ENCODE measurements around the gene MACO1. TPM values are rescaled to one million over a fixed set of nuclear protein-coding genes. Genes with fewer than 3 reads are reported as not detected.

Gene MACO1
- total RNA-seq, 1 experiment from 2014 or later, result 16.3 TPM

DNA sequence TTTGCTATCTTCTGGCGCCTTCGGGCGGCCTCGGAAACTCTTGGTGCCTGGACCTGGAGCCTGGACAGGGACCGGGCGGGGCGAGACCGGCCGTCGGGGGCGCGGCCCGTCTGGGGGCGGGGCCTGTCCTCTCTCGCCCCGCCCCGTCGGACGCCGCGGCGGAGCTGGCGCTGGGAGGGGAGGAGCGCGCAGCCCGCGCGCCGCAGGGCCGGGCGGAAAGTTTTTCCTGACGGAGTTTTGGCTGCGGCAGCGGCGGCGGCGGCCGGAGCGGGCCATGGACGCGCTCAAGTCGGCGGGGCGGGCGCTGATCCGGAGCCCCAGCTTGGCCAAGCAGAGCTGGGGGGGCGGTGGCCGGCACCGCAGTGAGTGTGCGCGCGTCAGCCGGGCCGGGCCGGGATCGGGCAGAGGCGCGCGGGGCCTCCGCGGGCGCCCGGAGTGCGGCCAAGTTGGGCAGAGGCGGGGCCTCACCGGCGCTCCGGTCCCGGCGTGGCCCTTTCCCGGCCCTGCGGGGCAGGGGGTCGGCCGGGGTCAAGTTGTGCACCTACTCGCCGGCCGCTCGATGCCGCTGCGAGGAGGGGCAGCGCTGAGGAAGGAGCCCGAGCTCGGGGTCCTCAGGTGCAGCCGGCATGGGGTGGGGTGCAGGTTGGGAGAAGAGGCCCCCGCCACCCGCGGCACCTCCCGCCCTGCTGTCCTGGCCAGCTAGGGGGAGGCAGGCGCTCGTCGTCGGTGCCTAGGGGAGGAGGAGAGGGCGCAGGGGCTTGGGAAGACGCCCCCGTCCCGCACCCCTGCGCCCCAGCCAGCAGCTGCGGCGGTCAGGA, 112.9 kb downstream of the MACO1 start, which contains the start of gene LDLRAP1:
TSS of gene LDLRAP1 (plus strand) at position 182 of the 818 bp plus-strand sequence. CDS start at position 275, 93 bp downstream.
- H2BK20ac ChIP-seq (ENCODE audit: low read depth, low read length, poor library complexity, severe bottlenecking), result no peak within 1 kb of the TSS
- peak; percentile 86 for DNase-seq
- no peak within 1 kb of the TSS for H4K5ac ChIP-seq (ENCODE audit: insufficient read length, low read depth, low read length)
- H3K9me3 ChIP-seq (ENCODE audit: control insufficient read depth, low read depth, low read length), result no peaks in the 10 kb centered on the region
- no peak within 1 kb of the TSS for H3K27ac ChIP-seq (ENCODE audit: insufficient read length, low read depth, low read length)
- no peaks in the 10 kb centered on the region for H3K79me2 ChIP-seq (ENCODE audit: insufficient read depth, low read length)
- H3K4me3 Mint-ChIP-seq, result peak within 1 kb of the TSS; percentile 65 to 81
- peaks cover 13 to 18% of the 10 kb centered on the region in 2 experiments for H3K4me1 Mint-ChIP-seq
- WGBS (ENCODE audit: extremely low coverage, insufficient read length, low lambda C conversion rate), result no CpG with 5 or more reads among the region's 99 CpGs
- no peak within 1 kb of the TSS for H4K8ac ChIP-seq (replicated peaks; ENCODE audit: insufficient read length, low read depth, low read length)
- H3K4me2 ChIP-seq (ENCODE audit: insufficient read depth, insufficient read length, low read length), result peak within 1 kb of the TSS; percentile 36
- H2BK120ac ChIP-seq (ENCODE audit: low read depth, low read length, poor library complexity, severe bottlenecking), result no peak within 1 kb of the TSS
- H3K4me1 ChIP-seq (ENCODE audit: insufficient read depth, low read length), result peaks cover 3% of the 10 kb centered on the region; the same call in 1 of the 2 replicates
- no peaks in the 10 kb centered on the region for H4K20me1 ChIP-seq (ENCODE audit: control insufficient read depth, insufficient read depth, insufficient read length)
- H2AFZ ChIP-seq (ENCODE audit: low read length), result no peak within 1 kb of the TSS
- no peak within 1 kb of the TSS for H3K18ac ChIP-seq (ENCODE audit: insufficient read length, low read depth, low read length)
- H2BK5ac ChIP-seq (ENCODE audit: insufficient read length, low read length), result no peak within 1 kb of the TSS
- H3K79me1 ChIP-seq (ENCODE audit: insufficient read depth, low read depth, low read length, poor library complexity, severe bottlenecking), result no peaks in the 10 kb centered on the region
- H4K91ac ChIP-seq (ENCODE audit: insufficient read length, low read depth, low read length), result no peak within 1 kb of the TSS
- no peak within 1 kb of the TSS for H2AK5ac ChIP-seq (ENCODE audit: insufficient read length, low read length)
- TF ChIP-seq, protein P1, sequence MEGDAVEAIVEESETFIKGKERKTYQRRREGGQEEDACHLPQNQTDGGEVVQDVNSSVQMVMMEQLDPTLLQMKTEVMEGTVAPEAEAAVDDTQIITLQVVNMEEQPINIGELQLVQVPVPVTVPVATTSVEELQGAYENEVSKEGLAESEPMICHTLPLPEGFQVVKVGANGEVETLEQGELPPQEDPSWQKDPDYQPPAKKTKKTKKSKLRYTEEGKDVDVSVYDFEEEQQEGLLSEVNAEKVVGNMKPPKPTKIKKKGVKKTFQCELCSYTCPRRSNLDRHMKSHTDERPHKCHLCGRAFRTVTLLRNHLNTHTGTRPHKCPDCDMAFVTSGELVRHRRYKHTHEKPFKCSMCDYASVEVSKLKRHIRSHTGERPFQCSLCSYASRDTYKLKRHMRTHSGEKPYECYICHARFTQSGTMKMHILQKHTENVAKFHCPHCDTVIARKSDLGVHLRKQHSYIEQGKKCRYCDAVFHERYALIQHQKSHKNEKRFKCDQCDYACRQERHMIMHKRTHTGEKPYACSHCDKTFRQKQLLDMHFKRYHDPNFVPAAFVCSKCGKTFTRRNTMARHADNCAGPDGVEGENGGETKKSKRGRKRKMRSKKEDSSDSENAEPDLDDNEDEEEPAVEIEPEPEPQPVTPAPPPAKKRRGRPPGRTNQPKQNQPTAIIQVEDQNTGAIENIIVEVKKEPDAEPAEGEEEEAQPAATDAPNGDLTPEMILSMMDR (conservative IDR thresholded peaks at IDR 0.05), result no peak
- peaks cover 6% of the 10 kb centered on the region for H3K23me2 ChIP-seq (ENCODE audit: insufficient read length, low read depth, low read length, poor library complexity, severe bottlenecking)
- peaks cover 9% of the 10 kb centered on the region for H3K27me3 Mint-ChIP-seq (ENCODE audit: low read depth)
- H3K36me3 Mint-ChIP-seq (ENCODE audit: insufficient read depth in 1 of 3, low read depth in 3 of 3), result no peaks in the 10 kb centered on the region
- no peak within 1 kb of the TSS for H3K4ac ChIP-seq (ENCODE audit: low read depth, low read length)
- H3K27me3 ChIP-seq (ENCODE audit: insufficient read depth, low read length), result no peaks in the 10 kb centered on the region; the same call in 1 of the 2 replicates
- no peak within 1 kb of the TSS for H3K27ac Mint-ChIP-seq
- H3K9ac ChIP-seq (ENCODE audit: extremely low read depth, insufficient read length, low read length), result peak within 1 kb of the TSS; percentile 13
- H3K56ac ChIP-seq (ENCODE audit: insufficient read length, low read depth, low read length), result no peak within 1 kb of the TSS
- no peak within 1 kb of the TSS for H2BK12ac ChIP-seq (ENCODE audit: insufficient read length, low read depth, low read length)
- no peak within 1 kb of the TSS for H2BK15ac ChIP-seq (ENCODE audit: low read depth, low read length)
- H3K14ac ChIP-seq (ENCODE audit: insufficient read depth, low read length), result no peak within 1 kb of the TSS; the same call in 1 of the 2 replicates
- no peaks in the 10 kb centered on the region for H3K9me3 Mint-ChIP-seq
- no peak within 1 kb of the TSS for H3T11ph ChIP-seq (ENCODE audit: low read length)
- H3K23ac ChIP-seq (ENCODE audit: insufficient read length, low read depth, low read length), result no peak within 1 kb of the TSS
